Measurements from ENCODE around the gene SEMA4D.

GRCh38 chr9:89436963-89437625, 60.8 kb downstream of the SEMA4D start:
- TF ChIP-seq, protein P1, sequence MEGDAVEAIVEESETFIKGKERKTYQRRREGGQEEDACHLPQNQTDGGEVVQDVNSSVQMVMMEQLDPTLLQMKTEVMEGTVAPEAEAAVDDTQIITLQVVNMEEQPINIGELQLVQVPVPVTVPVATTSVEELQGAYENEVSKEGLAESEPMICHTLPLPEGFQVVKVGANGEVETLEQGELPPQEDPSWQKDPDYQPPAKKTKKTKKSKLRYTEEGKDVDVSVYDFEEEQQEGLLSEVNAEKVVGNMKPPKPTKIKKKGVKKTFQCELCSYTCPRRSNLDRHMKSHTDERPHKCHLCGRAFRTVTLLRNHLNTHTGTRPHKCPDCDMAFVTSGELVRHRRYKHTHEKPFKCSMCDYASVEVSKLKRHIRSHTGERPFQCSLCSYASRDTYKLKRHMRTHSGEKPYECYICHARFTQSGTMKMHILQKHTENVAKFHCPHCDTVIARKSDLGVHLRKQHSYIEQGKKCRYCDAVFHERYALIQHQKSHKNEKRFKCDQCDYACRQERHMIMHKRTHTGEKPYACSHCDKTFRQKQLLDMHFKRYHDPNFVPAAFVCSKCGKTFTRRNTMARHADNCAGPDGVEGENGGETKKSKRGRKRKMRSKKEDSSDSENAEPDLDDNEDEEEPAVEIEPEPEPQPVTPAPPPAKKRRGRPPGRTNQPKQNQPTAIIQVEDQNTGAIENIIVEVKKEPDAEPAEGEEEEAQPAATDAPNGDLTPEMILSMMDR (conservative IDR thresholded peaks at IDR 0.05; ENCODE audit: low read depth, low read length), result no peak
- TF ChIP-seq EZH2 (IDR thresholded peaks at IDR 0.05; ENCODE audit: low read length, unreplicated experiment), result no peak
- TF ChIP-seq EZH2phosphoT487 (IDR thresholded peaks at IDR 0.05; ENCODE audit: borderline replicate concordance, low read length), result no peak
